ENCODE data around the gene MEGF9. TPM values are rescaled to one million over a fixed set of nuclear protein-coding genes. Genes with fewer than 3 reads are reported as not detected.

MEGF9 gene
- total RNA-seq, 1 donor from 2014 or later = 20.6 TPM

- DNase-seq (ENCODE audit: low spot score) = no peak
- no peak overlapping the region for H3K27ac Mint-ChIP-seq (ENCODE audit: unreplicated experiment)
- no peaks in the 10 kb centered on the region for H3K27me3 Mint-ChIP-seq (ENCODE audit: low read depth)
- H3K4me1 Mint-ChIP-seq (ENCODE audit: low read depth) = peaks cover 12% of the 10 kb centered on the region
- no peak overlapping the region for H3K4me3 Mint-ChIP-seq (ENCODE audit: unreplicated experiment)
- no peak for TF ChIP-seq CTCF (IDR thresholded peaks at IDR 0.05)
- no peaks in the 10 kb centered on the region for H3K36me3 Mint-ChIP-seq (ENCODE audit: low read depth)
- no peaks in the 10 kb centered on the region for H3K9me3 Mint-ChIP-seq (ENCODE audit: low read depth)
Observed at GRCh38 chr9:120720404-120720803, 6.1 kb upstream of the MEGF9 start.

- Mint-ChIP-seq H3K27ac (ENCODE audit: unreplicated experiment) (no peak overlapping the region), H3K27me3 (ENCODE audit: low read depth) (no peaks in the 10 kb centered on the region), H3K9me3 (ENCODE audit: low read depth) (no peaks in the 10 kb centered on the region), H3K4me1 (ENCODE audit: low read depth) (peaks cover 14% of the 10 kb centered on the region), H3K4me3 (ENCODE audit: unreplicated experiment) (no peak overlapping the region), H3K36me3 (ENCODE audit: low read depth) (no peaks in the 10 kb centered on the region)
- DNase-seq (ENCODE audit: low spot score) = no peak
- no peak for TF ChIP-seq CTCF (IDR thresholded peaks at IDR 0.05)
Observed at GRCh38 chr9:120718316-120718715, 4.0 kb upstream of the MEGF9 start.

GRCh38 chr9:120717176-120717575 is 2.9 kb upstream of the MEGF9 start:
- TF ChIP-seq CTCF (IDR thresholded peaks at IDR 0.05) = no peak
- Mint-ChIP-seq H3K27ac (ENCODE audit: unreplicated experiment) (no peak overlapping the region), H3K36me3 (ENCODE audit: low read depth) (no peaks in the 10 kb centered on the region), H3K27me3 (ENCODE audit: low read depth) (no peaks in the 10 kb centered on the region), H3K4me3 (ENCODE audit: unreplicated experiment) (no peak overlapping the region), H3K9me3 (ENCODE audit: low read depth) (no peaks in the 10 kb centered on the region), H3K4me1 (ENCODE audit: low read depth) (peaks cover 24% of the 10 kb centered on the region)
- DNase-seq (ENCODE audit: low spot score) = no peak

- Mint-ChIP-seq H3K9me3 (ENCODE audit: low read depth) (no peaks in the 10 kb centered on the region), H3K27ac (ENCODE audit: unreplicated experiment) (no peak overlapping the region), H3K36me3 (ENCODE audit: low read depth) (no peaks in the 10 kb centered on the region), H3K4me1 (ENCODE audit: low read depth) (peaks cover 31% of the 10 kb centered on the region), H3K27me3 (ENCODE audit: low read depth) (no peaks in the 10 kb centered on the region), H3K4me3 (ENCODE audit: unreplicated experiment) (no peak overlapping the region)
- DNase-seq (ENCODE audit: low spot score) = no peak
- TF ChIP-seq CTCF (IDR thresholded peaks at IDR 0.05) = no peak
Observed at GRCh38 chr9:120716483-120716882, 2.2 kb upstream of the MEGF9 start.

- Mint-ChIP-seq H3K27me3 (ENCODE audit: low read depth) (no peaks in the 10 kb centered on the region), H3K4me3 (ENCODE audit: unreplicated experiment) (peak overlapping the region; percentile 77), H3K27ac (ENCODE audit: unreplicated experiment) (no peak overlapping the region), H3K9me3 (ENCODE audit: low read depth) (no peaks in the 10 kb centered on the region), H3K4me1 (ENCODE audit: low read depth) (peaks cover 41% of the 10 kb centered on the region), H3K36me3 (ENCODE audit: low read depth) (no peaks in the 10 kb centered on the region)
- no peak for DNase-seq (ENCODE audit: low spot score)
- TF ChIP-seq CTCF (IDR thresholded peaks at IDR 0.05) = no peak
Observed at GRCh38 chr9:120715389-120715924, 1.2 kb upstream of the MEGF9 start.

Measured in chondrocyte (in vitro differentiated cells).